22Rv1 (cell line): Measurements from ENCODE around the gene SDSL.

ENCODE experiments used
- H3K27ac ChIP-seq: fragments of 450-650 bp; 2 replicates; pipeline ENCODE4 v1.5.1; 2017
- ZFX ChIP-seq: fragments of 450-650 bp; IDR thresholded peaks from 2 replicates; pipeline ENCODE4 v1.6.1; 2017; ENCODE audit warnings: antibody characterized with exemption, borderline replicate concordance
- TF ChIP-seq, protein P1 (sequence below): fragments of 450-650 bp; IDR thresholded peaks from 2 replicates; pipeline ENCODE4 v1.5.1; 2017; ENCODE audit warnings: mild to moderate bottlenecking

SDSL gene

DNA sequence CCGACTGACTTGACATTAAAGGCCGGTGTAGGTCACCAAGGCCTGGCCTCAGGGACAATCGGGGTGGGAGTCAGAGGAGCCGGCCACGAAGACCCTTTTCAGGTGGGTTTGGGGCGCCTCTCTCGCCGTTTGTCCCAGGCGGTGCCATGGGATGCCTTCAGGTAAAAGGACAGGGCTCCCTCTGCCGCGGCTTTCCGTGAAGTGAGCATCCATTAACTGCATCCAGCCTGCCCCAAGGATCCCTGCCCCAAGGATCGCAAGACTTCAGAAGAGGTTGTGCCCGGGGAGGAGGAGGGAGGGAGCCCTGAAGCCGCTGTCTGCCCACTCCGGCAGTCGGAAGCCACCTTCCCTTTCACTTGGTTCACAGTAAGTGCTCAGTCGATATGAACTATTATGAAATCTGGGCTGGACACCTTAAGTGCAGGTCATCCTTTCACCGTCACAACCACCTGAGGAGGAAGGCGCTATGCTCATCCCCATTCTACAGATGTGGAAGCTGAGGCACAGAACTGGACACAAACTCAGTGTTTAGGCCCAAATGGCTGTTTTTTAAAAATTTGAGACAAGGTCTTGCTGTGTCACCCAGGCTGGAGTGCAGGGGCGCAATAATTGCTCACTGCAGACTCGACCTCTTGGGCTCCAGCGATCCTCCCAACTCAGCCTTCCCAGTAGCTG lies 19.5 kb upstream of the SDSL start:
- TF ChIP-seq, protein P1, sequence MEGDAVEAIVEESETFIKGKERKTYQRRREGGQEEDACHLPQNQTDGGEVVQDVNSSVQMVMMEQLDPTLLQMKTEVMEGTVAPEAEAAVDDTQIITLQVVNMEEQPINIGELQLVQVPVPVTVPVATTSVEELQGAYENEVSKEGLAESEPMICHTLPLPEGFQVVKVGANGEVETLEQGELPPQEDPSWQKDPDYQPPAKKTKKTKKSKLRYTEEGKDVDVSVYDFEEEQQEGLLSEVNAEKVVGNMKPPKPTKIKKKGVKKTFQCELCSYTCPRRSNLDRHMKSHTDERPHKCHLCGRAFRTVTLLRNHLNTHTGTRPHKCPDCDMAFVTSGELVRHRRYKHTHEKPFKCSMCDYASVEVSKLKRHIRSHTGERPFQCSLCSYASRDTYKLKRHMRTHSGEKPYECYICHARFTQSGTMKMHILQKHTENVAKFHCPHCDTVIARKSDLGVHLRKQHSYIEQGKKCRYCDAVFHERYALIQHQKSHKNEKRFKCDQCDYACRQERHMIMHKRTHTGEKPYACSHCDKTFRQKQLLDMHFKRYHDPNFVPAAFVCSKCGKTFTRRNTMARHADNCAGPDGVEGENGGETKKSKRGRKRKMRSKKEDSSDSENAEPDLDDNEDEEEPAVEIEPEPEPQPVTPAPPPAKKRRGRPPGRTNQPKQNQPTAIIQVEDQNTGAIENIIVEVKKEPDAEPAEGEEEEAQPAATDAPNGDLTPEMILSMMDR: no peak
- no peak for TF ChIP-seq ZFX
- H3K27ac ChIP-seq: no peak overlapping the region

DNA sequence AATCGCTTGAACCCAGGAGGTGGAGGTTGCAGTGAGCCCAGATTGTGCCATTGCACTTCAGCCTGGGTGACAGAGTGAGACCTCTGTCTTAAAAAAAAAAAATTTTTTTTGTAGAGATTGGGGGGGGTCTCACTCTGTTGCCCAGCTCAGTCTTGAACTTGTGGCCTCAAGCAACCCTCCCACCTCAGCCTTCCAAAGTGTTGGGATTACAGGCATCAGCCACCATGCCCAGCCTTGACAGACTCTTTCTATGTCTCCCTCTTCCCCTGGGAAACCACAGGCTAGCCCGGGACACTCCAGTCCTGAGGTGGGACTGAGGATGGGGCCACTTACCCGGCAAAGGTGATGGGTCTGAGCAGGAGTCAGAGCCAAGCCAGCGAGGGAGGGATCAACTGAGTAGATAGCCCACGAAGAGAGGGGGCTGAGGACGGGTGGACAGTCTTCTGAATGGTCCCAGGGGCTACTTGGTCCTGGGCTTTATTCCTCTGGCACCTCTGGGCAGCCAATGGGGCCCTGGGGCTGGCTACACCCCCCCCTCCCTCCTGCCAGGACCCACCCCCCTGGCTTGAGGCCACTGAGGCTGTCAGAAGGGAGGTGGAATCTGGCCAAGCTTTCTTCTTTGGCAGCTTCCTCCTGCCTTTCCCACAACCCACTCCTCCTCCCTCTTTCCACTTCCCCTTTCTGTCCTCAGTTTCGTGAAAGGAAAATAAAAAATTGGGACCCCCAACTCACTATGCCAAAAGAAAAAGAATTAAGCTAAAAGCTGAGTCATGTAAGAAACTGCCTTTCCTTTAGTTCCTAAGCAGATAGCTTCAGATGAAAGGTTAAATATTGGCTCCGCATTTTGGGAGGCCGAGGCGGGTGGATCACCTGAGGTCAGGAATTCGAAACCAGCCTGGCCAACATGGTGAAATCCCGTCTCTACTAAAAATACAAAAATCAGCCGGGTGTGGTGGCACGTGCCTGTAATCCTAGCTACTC lies 18.5 kb upstream of the SDSL start, which contains the start of gene SDS:
SDS (minus strand) TSS at position 453 of the 981 bp plus-strand sequence. CDS start 4,179 bp downstream, outside the sequence.
- no peak for TF ChIP-seq ZFX
- TF ChIP-seq, protein P1: no peak
- H3K27ac ChIP-seq: no peak within 1 kb of the TSS

DNA sequence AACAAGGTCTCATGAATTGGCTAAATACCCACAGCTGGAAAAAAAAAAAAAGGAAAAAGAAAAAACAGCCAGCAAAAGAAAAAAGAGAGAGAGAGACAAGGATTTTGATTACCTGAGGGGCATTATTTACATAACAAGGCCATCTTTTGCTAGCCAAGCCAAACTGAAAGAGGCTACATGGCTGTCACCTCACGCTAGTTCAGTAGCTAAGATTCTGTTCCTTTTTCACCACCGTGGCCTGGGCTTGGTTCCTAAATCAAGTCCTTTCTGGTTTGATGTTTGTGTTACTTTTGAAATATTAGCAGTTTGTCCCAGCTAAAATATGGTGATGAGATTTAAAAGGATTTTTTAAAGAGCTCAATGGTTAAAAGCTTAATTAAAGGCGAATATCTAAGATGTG lies 16.5 kb upstream of the SDSL start:
- TF ChIP-seq, protein P1: no peak
- no peak for TF ChIP-seq ZFX
- H3K27ac ChIP-seq: no peak overlapping the region

GRCh38 chr12:113407931-113408600 lies 14.1 kb upstream of the SDSL start:
- TF ChIP-seq ZFX: no peak
- TF ChIP-seq, protein P1: no peak
- no peak overlapping the region for H3K27ac ChIP-seq

DNA sequence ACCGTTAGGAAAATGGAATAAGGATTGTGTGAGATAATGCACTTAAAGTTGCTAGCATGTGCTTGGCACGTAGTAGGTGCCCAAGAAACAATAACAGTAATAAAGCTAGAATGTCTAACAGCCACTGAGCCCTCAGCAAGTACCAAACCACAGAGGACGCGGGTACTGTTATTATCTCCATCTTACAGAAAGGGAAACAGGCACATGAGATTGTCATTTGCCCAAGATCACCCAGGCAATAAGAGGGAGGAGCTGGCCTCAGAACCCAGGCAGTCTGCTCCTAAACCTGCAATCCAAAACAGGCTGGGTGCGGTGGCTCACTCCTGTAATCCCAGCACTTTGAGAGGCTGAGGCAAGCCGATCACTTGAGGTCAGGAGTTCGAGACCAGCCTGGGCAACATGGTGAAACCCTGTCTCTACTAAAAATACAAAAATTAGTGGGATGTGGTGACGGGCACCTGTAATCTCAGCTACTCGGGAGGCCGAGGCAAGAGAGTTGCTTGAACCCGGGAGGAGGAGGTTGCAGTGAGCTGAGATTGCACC lies 13.4 kb upstream of the SDSL start:
- TF ChIP-seq ZFX: no peak
- TF ChIP-seq, protein P1: no peak
- H3K27ac ChIP-seq: no peak overlapping the region

GRCh38 chr12:113409462-113410124 lies 12.6 kb upstream of the SDSL start:
- TF ChIP-seq, protein P1: no peak
- no peak for TF ChIP-seq ZFX
- H3K27ac ChIP-seq: no peak overlapping the region
